Stimulated activated CD4-positive, alpha-beta T cell treated with anti-CD3 and anti-CD28 coated beads, Interleukin-2, amount 100 ng/mL, for 48 hours (primary cell): ENCODE data around the gene IGSF21.

Experiments
- DNase-seq, 2 donors: peaks; one replicate each; pipeline ENCODE4 v3.0.0-alpha.2; 2020

The IGSF21 gene

GRCh38 chr1:18278946-18279345 is 171.3 kb downstream of the IGSF21 start:
- DNase-seq: no peak

DNA sequence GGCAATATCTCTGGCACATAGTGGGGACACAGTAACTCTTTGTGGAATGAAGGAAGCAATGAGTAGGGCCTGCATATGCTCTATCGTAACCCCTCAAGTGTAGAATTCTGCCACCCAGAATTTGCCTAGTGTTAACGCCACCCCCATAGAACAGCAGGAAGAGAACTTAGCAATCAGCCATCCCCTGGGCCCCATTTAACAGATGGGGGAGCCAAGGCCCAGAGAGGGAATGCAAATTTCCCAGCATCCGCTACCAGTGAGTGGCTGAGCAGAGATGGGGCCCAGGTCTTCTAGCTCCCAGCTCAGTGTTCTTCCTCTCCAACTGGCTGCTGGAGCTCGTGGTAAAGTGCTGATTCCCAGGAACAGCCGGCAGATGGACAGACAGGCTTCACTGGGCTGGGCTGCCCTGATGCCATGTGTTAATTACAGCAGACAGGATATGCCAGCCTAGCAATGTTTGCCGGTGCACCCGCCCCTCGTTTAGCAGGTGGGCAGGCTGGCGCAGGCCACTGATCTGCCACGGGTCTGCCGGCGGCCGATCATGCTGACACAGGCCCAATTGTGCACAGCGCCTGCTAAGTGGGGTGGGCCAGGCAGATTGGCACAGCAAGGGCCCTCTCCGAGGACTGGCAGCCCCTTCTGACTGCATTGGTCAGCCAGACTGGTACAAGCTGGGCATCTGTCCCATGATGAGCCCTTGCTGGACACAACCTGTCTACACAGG is 171.9 kb downstream of the IGSF21 start:
- DNase-seq: no peak

DNA sequence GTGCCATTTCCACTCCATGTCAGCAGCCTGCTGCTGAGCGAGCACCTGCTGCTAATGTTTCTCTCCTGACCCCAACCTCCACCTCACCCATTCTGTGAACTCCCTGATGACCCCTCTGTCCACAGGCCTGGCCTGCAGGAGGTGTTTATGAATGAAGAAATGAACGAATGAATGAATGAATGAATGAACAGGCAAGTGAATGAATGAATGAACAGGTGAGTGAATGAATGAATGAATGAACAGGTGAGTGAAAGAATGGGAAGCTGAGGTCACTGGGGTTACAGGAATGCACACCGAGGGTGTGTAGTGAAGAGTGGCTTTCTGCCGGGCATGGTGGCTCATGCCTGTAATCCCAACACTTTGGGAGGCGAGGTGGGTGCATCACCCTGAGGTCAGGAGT is 173.4 kb downstream of the IGSF21 start:
- no peak for DNase-seq

DNA sequence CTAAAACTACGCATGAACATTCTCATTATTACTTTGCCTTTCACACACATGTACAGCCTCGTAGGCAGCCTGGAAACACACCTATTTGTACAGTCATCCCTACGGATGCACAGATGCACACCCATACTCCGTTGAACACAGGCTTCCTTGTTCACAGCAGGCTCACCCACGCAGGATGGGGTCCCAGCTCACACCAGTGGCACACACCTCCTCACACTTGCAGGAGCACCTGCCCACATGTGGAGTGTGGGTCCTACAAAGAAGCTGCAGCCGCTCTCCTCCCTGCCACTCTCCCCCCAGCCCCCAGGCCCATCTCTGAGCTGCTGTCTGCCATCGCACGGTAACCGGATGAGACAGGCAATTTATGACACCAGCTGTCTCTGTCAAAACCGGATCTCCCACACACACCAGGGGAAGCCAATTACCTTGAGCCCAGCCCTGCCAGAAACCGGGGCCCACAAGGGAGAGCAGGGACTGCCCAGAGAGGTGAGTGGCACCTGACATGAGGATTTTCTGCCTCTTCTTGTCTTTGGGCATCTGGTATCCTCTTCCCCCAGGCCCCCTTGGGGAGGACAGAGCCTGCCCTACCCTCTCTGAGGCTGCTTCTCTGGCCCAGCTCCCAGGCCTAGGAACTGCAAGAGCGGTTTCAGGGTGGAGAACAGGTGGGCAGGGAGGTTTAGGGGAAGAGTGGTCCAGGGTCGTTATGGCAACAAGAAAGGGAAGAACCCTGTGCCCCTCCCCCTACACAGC is 175.4 kb downstream of the IGSF21 start:
- DNase-seq: no peak

- no peak for DNase-seq
These were observed 176.2 kb downstream of the IGSF21 start for GRCh38 chr1:18283601-18284385.

- DNase-seq: no peak
These were observed 177.4 kb downstream of the IGSF21 start for GRCh38 chr1:18284805-18285537.

- no peak for DNase-seq
These were observed 177.9 kb downstream of the IGSF21 start for GRCh38 chr1:18285538-18285924.

- no peak for DNase-seq
These were observed 181.1 kb downstream of the IGSF21 start for GRCh38 chr1:18288722-18289121.

DNA sequence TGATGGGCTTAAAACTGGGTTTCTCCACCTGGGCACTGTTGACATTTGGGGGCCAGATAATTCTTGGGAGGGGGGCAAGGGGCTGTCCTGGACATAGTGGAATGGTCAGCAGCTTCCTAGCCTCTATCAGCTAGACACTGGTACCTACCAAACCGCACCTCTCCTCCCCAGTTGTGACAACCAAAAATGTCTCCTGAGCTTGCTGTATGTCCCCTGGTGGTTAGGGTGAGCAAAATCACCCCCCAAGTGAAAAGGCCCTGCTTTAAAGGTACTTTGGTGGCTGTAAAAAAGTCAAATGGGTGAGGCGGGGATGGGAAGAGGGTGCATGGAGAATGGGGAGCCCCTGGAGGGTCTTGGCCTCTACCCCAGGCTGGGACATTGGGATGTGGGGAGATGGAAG is 182.0 kb downstream of the IGSF21 start:
- DNase-seq: no peak

DNA sequence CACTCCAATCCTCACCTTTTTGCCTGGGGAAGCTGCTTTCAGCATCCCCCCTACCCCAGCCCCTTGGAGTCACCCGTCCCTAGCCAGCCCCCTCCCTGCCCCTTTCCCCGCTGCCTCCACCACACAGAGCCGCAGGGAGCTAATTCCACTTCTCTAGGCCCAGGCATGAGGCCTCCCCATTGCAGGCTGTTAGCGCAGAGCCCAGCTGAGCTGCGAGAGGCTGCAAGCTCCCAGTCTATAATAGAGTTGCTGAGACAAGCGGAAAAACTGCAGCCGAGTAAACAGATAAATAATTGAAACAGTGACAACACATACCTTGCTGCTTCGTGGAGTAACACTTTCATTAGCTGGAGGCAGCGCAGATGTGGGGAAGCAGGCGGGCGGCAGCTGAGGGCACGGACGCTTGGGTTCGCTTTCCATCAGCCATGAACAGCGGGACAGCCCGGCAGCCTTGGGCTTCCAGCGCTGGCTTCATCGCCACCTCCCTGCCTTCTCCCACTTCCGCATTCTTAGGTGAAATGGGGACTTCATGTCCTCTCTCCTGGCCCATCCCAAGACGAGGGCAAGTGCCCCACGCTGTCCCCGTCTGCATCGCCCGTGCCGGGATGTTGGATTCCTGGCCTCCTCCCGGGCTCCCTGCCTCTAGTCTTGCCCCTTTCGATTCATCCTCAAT is 183.3 kb downstream of the IGSF21 start:
- DNase-seq: no peak

GRCh38 chr1:18292531-18292930 is 184.9 kb downstream of the IGSF21 start:
- no peak for DNase-seq

GRCh38 chr1:18293291-18293690 is 185.7 kb downstream of the IGSF21 start:
- no peak for DNase-seq

DNA sequence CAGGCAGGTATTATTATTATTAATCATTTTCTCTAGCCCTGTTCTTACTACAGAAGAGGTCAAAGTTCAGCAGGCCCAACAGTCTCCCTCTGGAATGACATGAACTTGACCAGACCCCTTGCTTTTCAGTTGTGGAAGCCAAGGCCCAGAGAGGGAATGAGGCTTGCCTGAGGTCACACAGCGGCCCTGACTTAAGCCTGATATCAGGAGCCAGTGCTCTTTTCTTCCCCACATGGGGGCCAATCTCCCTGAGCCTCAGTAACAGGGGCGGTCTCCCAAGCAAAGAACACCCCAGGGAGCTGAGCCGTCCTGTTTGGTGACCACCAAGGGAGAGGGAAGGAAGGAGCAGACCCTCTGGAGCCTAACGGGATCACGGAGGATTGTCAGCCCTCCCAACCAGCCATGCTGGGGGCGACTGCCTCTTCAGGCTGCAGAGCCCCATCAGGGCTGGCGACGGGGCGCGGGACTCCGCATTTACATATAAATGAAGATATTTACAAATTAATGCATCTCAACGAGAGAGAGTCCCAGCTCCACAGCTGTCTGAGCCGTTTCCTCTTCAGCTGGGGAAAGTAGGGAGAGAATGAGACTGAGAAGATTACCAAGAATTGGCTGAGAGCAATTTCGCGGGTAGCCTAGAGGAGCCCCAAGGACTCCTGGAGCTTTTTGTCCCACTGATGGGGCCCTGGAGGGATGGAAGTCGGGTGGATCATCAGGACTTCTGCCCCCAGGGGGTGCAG is 187.0 kb downstream of the IGSF21 start:
- no peak for DNase-seq

DNA sequence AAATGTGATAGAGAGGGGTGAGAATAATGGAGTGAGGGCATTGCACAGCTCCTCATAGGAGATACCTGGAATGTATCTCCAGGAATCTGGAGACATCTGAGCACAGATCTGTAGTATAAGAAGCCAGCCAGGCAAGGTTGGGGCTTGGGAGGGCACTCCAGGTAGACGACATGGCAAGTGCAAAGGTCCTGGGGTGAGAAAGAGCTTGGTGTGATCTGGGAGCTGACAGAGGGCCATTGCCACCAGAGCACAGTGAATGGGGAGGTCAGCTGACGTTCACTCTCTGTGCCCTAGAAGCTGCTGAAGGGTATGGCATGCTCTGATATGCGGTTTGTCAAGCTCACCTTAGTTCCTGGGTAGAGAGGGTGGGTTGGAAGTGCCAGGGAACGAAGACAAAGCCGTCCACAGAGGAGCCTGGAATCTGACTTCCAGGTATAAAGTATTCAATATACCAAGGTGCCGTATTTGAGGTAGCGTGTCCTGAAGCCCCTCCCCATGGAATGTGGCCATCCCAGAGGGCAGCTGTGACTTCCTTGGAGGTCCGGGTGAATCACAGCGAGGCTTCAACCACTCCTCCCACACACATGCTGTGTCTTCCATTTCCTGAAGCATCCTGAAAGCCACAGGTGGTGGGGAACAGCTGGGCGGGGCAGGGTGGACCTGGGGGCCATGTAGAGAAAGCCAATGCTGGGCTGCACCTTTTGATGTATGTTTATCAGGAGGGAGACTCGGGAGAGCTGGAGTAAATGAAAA is 190.5 kb downstream of the IGSF21 start:
- DNase-seq: no peak

DNA sequence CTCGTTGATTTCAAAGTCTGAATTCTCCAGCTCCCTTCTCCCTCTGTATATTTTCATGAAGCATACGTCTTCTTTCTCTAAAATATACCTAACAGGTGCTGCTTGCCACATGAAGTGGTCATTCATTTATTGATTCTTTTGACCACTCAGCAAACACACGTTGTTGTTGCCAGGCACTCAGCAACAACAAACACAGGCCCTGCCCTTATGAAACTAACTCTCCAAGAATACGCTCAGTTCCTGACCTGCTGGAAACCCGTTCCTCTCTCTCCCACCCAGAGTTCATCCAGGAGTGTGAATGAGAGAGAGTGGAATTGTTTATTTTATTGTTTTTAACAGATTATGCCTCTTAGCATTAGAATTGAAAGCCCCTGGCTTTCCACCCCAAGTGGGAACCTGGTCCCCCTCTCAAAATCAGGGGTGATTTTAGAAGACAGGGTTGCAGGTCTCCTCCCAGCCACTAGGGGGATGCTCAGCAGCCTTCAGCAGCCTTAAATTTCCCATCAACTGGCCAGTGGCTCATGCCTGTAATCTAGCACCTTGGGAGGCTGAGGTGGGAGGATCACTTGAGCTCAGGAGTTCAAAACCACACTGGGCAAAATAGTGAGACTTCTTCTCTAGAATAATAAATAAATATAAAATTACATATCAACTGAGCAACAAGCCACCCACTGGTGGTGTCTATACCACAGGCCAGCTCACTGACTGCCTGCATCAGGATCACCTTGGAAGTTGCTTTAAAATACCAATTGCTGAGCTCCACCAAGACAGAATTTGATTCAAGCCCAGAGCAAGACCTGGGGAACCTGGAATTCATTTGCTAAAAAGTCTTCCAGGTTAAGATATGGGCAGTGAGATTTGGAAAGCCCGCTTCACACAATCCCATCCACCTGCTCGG is 192.1 kb downstream of the IGSF21 start:
- DNase-seq: peak in 1 of 2 donors; percentile 5

DNA sequence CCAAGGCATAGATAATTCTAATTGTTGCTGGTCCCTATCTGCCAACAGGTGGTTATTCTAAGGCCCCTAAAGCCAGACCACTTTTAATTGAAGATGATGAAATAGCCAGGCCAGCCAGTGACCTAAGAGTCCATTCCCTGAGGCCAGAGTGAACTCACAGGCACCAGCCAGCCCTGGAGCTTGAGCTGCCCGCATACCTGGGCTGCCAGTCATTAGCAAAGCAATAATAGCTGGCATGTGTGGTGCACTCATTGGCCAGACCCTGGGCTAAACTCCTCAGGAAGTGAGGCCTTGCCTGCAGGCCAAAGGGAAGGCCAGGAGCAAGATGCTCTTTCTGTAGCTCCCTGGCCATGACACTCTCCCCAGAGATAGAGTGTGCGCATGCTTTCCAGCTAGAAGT is 192.8 kb downstream of the IGSF21 start:
- no peak for DNase-seq

- DNase-seq: peak in 1 of 2 donors; percentile 9
These were observed 195.3 kb downstream of the IGSF21 start for GRCh38 chr1:18302788-18303413.

DNA sequence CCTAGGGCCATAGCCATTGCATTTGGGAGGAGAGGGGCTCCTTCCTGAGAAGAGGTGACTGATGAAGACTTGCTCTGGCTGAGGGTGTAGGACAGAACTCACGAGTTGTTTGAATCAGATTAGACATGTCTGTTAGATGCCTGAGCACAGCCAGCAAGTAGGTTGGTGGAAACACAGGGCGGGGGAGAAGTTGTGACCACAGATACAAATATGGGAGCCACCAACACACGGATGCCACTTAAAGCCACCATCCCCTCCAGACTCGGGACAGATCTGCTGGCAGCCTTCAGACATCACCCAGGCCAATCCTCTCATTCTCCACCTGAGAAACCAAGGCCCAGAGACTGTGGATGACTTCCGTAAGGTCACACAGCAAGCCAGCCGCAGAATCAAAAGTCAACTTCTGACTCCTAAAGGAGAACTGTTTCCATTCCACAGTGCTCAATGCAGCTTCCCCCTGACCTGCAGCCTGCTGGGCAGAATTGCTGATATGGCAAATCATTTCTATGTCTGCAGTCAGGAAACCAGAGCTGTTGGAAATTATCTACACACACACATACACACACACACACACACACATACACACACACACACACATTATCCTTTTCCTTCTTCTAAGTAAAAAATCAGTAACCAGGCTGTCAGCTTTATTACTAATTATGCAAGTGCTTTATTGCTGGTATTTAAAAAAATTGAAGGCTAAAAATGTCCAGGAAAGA is 196.7 kb downstream of the IGSF21 start:
- no peak for DNase-seq
